ENCODE measurements around the gene FFAR1.

- TF ChIP-seq RARB (CRISPR knock-in tag; IDR thresholded peaks at IDR 0.05) = no peak
- no peak for TF ChIP-seq PATZ1 (CRISPR knock-in tag; IDR thresholded peaks at IDR 0.05; ENCODE audit: borderline replicate concordance)
- no peak for TF ChIP-seq CSRNP3 (CRISPR knock-in tag; IDR thresholded peaks at IDR 0.05)
- TF ChIP-seq POU6F1 (CRISPR knock-in tag; IDR thresholded peaks at IDR 0.05; ENCODE audit: borderline replicate concordance, low read depth) = no peak
- no peak for TF ChIP-seq ZNF70 (CRISPR knock-in tag; IDR thresholded peaks at IDR 0.05)
- TF ChIP-seq ZC3H10 (CRISPR knock-in tag; IDR thresholded peaks at IDR 0.05) = no peak
- no peak for TF ChIP-seq CREB5 (CRISPR knock-in tag; IDR thresholded peaks at IDR 0.05; ENCODE audit: low read depth)
- no peak for TF ChIP-seq PPARA (CRISPR knock-in tag; IDR thresholded peaks at IDR 0.05; ENCODE audit: borderline replicate concordance)
- TF ChIP-seq TOX (CRISPR knock-in tag; IDR thresholded peaks at IDR 0.05; ENCODE audit: borderline replicate concordance) = no peak
- TF ChIP-seq TSHZ2 (CRISPR knock-in tag; IDR thresholded peaks at IDR 0.05) = no peak
- TF ChIP-seq ZFP30 (CRISPR knock-in tag; IDR thresholded peaks at IDR 0.05) = no peak
- no peak for TF ChIP-seq SNAI2 (CRISPR knock-in tag; IDR thresholded peaks at IDR 0.05)
- TF ChIP-seq BACH2 (CRISPR knock-in tag; IDR thresholded peaks at IDR 0.05; ENCODE audit: borderline replicate concordance) = no peak
Observed at GRCh38 chr19:35350591-35350990, 2.9 kb downstream of the FFAR1 start.

Data from SK-N-SH treated with all-trans-retinoic acid at 6 μM for 48 hours (cell line).